Epidermal melanocyte (primary cell): ENCODE measurements around the gene ARID1B.

ENCODE experiments used
- DNase-seq: peaks from one replicate; pipeline ENCODE4 v3.0.0; 2011; ENCODE audit warnings: low spot score; ENCODE audit not compliant: insufficient read length

ARID1B gene

DNA sequence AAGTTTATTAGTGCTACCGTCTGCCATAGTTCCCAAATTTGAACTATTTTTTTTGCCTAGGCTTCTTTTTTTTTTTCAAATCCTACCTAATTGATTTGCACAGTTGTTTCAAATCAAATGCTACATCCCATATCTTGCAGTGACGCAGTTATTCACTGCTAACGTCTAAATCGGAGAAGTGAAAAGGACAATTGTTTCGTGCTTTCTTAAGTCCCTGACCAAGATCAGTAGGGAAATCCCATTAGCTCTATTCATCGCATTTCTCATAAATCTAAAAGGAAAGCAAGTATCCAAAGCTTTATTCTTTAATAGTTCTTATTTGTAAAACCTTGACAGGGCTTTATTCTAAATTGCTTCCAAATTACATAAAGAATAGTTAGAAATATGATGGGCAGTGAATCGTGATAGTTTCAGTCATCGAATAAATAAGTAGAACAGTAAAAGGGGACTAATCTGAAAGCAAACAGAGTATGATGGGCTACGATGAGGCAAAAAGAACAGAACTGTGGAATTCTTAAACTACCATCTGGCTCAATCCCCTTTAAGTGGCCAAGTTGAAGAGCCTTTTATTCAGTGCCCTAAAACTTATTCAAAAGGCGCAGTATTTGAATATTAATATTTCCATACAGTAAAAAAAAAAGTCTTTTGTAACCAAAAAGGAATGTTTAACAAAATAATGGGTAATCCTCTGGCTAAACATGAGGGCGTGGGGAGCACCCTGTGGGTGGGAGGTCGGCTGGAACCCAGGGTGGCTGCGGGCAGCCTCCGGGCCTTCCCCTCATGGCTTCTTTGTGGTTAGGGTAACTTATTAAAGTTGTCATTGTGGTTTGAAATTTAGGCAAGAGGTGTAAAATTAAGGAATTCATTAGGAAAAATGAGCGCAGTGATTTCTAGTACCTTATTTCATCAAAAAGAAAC, 3.0 kb upstream of the ARID1B start:
- no peak for DNase-seq

DNA sequence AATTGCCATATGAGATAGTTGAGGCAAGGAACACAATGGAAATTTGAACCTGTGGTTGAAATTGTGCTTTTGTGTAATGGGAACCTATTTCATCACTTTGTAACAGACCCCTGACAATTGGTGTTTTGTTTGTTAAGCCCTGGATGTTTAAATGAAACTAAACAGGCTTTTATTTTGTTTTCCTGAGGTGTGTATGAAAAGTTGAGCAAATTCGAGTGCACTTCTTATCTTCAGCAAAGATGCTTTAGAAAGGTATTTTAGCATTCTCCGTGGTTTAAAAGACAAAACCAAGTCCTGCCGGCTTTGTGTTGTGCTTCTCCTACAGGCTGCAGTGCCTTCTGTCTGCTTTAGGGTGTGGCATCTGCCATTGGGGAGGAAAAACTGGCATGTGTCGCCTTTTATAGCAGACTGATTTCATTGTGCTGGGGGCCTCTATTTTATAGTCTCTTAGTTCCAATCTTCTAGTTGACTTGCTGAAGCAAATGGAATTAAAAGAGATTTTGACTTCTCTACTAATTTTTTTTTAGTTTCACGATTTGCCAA, 2.2 kb upstream of the ARID1B start:
- DNase-seq: no peak

DNA sequence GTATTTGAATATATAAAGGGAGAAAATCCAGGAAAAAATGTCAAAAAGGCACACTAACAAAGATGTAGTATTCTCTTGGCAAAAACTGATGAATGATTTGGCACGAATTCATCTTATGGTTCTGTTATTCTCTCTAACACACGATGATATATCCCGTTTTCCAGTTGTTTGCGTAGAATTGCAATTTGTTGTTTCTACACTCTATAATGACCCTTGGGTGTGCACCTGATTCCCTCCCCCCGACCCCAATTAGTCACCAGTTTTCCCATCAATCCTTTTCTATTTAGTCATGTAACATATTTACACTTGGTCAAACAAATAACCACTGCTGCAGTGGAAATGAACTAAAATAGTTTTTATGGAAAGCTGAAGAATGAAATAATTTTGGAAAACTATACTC, 1.5 kb upstream of the ARID1B start:
- DNase-seq: no peak

DNA sequence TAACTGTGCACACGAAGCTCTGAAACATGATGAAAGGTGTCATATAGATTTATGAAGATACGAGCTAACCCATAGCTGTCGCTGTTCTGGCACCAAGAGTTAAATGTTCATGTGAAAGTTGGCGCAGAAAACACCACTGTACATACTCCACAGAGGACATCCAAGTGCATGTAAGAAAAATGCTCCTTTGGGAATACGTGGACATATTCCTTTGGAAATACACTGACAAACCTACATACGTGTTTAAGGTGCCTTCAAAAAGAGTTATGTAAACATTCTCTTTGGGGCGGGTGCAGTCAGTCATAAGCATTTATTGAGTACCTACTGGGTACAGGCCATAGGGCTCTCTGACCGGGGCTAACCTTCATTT, 723 bp upstream of the ARID1B start:
- DNase-seq: no peak

DNA sequence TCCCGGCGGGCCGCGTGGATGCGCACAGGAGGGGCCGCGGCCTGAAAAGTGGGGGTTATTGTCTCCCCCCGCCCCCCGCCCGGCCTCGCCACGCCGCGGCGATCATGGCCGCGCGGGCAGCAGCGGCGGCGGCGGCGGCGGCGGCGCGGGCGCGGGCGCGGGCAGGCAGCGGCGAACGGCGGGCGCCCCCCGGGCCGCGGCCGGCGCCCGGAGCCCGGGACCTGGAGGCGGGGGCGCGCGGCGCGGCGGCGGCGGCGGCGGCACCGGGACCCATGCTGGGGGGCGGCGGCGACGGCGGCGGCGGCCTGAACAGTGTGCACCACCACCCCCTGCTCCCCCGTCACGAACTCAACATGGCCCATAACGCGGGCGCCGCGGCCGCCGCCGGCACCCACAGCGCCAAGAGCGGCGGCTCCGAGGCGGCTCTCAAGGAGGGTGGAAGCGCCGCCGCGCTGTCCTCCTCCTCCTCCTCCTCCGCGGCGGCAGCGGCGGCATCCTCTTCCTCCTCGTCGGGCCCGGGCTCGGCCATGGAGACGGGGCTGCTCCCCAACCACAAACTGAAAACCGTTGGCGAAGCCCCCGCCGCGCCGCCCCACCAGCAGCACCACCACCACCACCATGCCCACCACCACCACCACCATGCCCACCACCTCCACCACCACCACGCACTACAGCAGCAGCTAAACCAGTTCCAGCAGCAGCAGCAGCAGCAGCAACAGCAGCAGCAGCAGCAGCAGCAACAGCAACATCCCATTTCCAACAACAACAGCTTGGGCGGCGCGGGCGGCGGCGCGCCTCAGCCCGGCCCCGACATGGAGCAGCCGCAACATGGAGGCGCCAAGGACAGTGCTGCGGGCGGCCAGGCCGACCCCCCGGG, 637 bp downstream of the ARID1B start:
- no peak for DNase-seq

DNA sequence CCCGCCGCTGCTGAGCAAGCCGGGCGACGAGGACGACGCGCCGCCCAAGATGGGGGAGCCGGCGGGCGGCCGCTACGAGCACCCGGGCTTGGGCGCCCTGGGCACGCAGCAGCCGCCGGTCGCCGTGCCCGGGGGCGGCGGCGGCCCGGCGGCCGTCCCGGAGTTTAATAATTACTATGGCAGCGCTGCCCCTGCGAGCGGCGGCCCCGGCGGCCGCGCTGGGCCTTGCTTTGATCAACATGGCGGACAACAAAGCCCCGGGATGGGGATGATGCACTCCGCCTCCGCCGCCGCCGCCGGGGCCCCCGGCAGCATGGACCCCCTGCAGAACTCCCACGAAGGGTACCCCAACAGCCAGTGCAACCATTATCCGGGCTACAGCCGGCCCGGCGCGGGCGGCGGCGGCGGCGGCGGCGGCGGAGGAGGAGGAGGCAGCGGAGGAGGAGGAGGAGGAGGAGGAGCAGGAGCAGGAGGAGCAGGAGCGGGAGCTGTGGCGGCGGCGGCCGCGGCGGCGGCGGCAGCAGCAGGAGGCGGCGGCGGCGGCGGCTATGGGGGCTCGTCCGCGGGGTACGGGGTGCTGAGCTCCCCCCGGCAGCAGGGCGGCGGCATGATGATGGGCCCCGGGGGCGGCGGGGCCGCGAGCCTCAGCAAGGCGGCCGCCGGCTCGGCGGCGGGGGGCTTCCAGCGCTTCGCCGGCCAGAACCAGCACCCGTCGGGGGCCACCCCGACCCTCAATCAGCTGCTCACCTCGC, 1.5 kb downstream of the ARID1B start:
- no peak for DNase-seq

DNA sequence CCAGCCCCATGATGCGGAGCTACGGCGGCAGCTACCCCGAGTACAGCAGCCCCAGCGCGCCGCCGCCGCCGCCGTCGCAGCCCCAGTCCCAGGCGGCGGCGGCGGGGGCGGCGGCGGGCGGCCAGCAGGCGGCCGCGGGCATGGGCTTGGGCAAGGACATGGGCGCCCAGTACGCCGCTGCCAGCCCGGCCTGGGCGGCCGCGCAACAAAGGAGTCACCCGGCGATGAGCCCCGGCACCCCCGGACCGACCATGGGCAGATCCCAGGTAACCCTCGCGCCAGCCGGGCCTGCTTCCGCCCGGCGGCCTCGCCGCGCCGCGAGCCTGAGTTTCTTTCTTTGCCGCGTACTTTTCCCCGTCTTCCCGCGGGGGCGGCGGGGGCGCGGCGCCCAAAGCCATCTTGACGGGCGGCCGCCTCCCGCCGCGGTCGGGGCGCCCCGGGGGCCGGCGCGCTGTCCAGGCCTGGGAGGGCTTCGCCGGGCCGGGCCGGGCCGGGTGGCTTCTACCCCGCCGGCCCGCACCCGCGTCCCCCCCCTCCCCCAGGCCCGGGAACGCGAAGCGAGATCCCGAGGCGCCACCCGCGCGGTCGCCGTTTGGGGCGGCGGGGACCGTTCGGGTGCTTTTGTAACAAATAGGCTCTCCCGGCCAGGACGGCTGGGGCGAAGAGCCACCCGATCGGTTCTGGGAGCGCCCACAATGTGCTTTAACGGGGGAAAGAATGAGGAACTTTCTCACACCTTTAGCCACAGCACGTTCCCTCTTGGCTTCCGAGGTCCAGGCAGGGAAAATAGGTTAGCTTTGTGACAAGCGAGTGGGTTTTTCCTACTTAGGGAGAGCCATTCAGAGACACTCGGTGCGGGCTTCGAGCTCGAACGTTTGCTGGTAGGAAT, 2.3 kb downstream of the ARID1B start:
- DNase-seq: no peak

DNA sequence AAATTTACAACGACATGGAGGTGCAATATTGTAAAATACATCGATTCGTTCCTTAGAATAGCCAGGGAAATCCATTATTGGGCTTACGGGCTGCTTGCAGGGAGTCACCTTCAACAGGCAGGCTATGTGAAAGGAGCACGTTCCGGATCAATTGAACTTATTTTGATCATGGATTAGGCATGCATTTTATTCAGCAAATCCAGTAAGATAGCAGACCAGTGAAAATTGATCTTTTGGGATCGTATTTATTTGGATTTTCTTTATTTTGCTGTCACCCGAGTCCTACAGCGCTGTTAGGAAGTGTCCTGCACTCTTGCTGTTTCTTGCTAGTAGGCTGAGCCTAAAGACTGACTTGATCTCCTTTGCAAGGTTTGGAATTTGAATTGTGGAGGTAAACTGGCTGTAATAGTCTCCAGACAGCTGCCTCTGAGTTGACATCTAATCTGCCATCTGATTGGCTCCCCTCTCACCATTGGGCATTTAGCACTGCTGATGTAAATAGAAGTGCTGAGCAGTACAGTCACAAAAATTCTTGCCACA, 3.0 kb downstream of the ARID1B start:
- DNase-seq: peak; percentile 92

DNA sequence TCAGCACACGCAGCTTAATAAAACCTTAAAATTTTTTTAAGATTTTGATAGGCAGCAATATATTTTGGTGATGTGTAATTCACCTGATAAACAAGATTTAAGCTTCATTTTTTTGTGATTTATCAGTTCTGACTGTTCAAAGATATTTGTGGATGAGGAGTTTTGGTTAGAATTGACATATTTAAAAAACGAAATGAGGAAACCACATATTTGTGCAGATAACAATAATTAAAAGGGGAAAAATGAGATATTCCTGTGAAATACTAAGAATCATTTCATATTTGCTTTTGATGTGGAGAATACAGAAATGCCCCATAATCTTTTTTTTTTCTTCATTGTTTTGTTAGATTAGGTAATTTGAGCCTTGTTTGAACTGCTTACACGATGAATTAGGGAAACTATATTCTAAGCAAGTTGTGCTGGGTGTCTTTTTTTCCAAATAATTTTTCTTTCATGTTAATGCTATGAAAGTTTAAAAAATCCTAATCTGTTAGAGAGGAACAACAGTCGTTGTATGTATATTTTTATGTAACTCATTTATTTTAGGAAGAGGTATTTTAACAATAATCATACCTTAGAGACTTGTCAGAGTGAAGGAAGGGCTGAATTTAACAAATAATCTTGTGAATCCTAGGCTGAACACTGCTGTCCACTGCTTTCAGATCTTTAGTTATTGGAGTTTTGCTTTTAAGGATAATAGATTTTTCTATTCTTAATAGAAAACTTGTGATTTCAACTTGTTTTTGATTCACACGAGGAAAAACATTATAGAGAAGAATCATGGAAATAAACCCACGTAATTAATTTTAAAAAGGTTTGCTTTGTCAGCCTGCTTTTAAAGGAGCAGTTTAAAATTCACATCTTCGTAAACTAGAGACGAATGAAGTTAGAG, 4.0 kb downstream of the ARID1B start:
- no peak for DNase-seq

DNA sequence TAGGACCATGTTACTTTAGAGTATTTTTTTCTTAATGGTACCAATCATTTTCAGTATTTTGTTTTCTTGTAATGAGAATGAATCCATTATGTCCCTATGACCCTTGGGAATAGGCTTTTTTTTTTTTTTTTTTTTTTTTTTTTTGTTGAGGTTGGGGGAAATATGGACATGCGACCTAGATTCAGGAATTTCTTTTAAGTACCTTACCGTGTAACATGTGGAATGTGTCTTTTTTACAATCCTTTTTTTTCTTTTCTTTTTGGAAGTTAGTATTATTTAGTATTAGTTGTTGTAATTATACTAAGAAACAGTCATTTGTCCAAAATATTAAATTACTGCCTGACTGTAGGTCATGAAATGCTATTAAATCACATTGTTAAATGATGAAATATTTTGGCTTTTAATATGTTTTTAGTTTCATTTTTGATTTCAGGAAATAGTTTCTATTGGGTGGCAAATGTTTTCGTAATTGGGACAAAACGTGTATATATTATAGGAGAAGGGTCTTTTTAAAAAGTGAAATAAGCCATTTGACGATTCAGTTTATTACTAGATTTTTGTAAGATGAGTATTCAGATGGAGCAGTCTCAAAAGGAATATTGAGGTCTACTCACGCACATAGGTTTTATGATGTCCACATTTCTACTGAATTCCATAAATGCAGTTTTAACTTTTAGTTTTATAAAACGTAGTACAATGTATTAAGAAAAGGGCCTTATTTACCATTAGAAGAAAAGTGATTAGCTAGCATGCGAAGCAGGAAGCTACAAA, 4.9 kb downstream of the ARID1B start:
- DNase-seq: no peak

DNA sequence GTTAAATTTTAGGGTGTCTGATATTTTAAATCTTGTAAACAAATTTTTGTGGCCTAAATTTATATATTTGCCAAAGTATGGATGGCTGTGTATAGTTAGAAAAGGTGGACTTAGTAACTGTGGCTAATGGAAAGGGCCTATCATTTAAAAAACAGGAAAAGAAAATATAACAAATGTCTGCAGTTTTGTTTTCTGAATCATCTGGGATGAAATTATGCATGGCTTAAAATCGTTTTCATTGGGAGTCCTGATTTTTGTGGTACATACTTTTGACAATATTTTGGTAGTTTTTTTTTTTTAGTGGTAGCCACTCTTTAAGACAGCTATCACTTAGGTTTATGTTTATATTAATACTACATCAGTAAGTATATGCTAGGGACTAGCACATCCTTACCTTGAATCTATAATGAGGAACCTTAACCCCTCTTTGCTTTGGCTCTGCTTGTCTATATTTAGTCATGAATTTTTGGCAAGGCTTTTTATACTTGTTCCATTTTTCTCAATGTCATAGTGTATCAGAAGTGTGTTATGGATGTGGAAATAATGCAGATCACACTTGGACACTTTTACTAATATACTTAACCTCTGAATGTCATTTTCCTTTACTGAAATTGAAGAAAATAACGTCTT, 5.6 kb downstream of the ARID1B start:
- no peak for DNase-seq

DNA sequence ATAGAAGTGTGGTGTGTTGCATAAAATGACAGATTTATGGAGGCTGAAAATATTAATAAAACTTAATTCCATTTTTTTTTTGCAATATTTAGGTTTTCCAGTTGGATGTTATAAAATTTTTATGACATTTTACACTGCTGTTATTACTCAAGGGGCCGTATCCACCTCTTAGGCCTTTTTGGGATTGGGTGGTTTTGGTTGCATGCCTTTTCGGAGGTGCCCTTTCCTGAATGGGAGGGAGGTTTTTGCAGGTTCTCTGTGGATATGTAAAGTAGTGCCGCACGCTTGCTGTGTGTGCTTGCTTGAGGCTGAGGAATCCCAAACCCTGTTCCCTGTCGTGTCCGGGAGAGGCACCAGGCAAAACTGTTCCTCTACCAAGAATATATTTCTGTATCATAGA, 6.8 kb downstream of the ARID1B start:
- no peak for DNase-seq

DNA sequence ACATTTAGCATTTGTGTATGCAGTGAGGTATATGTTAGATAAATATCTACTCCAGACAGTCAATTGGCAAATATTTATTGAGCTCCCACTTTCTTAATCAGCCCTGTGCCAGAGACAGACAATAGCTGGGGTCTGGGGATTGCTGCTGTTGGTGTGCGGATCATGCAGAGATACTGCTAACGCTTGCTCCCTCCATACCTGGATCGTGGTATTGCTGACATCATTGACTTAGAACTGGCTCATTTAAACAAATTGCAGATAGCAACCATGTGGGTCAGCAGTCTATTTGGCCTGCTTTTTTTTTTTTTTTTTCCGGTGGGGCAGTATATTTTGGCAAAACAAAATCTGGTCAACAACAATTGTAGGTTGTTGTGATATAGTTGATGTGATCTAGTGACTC, 9.5 kb downstream of the ARID1B start:
- DNase-seq: no peak

DNA sequence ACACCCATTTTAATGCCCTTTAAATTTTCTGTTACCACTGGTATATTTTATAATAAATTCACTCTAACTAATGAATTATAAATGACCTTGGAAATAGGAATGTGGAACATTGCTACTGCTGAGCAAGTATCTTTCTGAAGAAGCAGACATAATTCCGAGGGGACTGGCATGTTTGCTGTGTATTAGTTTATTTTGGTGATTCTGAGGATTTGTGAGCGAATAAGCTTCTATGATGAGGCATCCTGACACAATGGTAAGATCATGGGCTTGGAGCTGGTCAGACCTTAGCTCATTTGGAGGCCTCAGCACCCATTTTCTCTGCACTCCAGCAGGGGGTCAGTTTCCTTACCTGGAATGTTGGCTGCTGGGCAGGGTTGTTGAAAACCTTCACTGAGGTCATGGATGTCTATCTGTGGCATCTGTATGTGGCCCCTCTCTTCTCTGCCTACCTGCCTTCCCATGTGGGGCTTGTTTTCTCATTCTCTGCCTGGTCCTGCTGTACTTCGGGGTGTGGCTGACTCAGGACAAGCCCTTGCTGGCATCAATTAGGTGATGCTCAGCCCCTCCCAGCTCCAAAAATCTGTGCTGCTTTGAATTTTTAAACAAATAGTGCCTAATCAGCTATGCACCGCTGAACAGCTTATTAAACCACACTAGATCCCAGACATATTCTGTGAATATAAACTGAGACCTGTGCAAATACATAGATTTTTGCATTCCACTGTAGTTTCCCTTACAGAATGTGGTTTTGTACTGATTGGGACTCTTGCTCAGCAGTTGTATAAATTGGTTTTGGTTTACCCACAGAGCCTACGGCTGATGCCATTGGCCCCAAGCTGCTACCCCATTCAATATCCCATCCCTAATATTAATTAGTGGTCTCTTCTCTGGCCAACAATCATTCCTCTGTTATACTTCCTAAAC, 10.7 kb downstream of the ARID1B start:
- no peak for DNase-seq

DNA sequence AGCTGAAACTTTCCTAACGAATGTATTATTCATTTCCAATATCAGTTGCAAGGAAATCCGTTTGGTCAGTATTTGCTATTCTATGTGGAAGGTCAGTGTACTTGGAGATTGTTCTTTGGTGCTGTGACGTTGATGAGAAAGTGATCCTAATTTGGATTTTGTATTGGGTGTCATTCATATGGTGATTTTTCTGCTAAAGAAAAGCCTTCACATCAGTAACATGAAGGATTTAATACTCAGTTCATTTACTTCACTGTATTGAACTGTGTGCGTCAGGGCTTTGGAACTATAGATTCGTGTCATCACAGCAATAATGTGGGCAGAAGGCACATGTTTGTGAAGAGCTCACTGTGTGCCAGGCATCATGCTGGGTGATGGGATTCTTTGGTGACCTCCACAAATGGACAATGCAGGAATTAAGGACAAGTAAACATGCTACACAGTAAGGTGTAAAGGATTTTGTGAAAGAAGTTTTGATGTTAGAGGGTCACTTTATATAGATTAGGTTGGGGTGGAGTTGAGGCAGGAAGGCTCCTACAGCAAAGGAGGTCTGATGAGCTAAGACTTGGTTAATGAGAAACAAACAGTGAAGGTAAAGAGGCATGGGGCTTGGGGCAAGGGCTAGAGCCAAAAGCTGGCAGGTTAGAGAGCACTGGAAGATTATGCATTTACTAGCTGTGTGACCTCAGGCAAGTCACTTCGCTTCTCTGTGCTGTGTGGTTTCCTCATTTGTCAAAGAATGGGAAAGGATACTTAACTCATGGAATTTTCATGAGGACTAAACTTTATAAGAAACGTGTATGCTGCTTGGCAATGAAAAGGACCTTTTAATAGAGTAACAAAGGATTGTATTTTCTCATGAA, 12.1 kb downstream of the ARID1B start:
- DNase-seq: no peak
